HG03064 (cell line): Measurements from ENCODE around the gene ASCL3.
"Not testable (repeated sequence)": the region's sequence is repeated elsewhere in the genome, so short reads cannot be mapped to it uniquely, and the experiment has no call there.

Experiments used
- ATAC-seq: cut with Tn5 transposase; IDR thresholded peaks from one replicate; pipeline ENCODE4 v1.9.1; 2021; ENCODE audit warnings: low read depth; ENCODE audit not compliant: unreplicated experiment

Gene ASCL3, protein sequence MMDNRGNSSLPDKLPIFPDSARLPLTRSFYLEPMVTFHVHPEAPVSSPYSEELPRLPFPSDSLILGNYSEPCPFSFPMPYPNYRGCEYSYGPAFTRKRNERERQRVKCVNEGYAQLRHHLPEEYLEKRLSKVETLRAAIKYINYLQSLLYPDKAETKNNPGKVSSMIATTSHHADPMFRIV

DNA sequence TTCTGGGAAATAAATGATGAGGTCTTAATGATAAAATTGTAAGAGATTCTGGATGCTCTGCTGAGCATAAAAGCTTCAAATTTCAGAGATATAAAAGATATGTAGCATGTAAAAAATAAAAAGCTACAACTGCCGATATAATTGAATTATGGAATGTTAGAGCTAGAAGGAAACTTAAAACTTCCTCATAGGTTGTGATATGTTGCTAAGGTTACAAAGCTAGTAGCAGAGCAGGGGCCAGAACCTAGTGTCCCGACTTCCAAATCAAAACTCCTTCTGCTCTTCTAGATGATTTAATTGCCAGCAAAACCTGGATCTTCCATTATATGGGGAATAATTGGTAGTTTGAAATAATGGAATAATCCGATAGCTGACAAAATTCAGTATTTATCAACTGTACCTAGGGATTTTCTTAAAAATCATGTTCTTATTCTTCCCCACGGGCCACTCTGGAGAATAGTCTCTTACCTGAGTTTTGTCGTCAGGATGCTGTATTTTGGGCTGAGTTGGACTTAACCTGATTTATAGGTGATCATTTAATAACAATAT is at the start of gene ASCL3:
Gene ASCL3, minus strand, starts transcription at position 499 of the 549 bp plus-strand sequence. CDS start 4,855 bp downstream, outside the sequence.
- no peak for ATAC-seq

DNA sequence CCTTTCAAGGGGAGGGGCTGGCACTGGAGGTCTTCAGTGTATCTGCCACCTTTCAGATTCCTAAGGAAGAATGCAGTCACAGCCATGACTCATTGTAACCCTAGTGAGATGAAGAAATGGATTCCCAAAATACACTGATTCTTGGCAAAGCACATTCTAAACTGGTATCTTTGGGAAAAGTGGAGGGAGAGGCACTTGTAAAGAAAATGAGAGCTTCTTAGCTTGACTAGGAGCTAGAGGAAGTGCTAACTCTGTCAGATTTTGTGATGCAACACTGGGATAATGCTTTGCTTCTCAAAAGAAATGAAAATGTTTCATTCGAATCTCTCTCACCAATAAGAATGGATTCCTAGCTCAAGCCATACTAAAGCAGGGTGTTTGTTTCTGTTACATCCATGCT is 46.6 kb upstream of the ASCL3 start:
- ATAC-seq, result no peak

DNA sequence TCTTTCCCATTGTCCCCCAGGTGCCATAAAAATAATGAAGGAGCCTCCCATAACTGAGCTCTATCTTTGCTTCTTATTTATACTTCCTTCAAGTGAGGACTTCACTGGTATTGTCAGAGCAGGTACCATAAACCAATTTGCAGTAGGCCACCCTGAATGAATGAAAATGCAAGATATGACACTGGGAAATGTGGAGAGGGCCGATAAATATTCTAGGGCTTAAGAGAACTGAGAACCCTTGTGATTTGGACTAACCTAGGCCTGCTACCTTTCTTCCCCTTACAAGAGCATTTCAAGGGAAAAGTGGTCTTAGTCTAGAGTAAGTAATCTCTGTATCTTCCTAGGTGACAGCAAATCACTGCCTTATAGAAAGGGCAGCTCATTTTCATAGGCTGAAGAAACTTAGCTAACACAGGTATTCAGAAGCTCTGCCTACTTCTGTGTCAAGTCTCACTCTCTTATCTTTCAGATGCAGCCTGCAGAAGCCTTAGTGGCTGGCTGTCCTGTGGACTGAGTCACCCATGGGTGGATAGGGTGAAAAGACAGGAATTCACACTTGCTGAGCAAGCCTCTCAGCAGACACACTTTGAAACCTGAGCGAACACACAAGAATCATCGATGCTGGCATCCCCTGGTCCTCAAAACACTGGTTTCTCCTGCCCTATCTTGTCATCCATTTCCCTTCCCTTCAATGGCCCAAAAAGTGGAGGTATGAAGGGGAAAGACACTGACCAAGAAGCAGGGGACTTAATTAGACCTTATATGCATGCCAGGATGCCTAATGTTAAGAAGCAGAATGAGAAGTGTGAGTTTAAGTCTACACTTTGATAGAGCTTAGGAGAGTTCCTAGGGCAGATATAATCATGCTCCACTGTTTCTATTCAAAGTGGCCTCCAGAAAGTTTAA is 45.8 kb upstream of the ASCL3 start:
- no peak for ATAC-seq

DNA sequence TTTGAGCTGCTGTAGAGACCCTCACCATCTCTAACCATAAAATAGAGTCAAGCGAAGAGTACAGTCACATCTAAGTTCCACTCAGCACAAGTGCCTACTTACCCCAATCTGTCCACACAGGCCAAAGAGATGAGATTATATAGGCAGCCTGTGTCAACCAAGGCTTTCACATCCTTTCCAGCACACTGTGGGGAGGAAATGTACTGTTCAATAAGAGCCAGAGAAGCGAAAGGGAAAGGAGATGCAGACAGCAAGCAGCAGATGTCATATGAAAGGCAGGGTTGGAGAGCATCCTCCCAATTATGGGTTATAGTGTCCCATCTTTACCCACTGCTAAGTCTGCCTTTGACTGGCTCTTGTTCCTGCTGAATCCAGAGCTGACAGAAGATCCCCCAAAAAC is 44.6 kb upstream of the ASCL3 start:
- ATAC-seq, result no peak

DNA sequence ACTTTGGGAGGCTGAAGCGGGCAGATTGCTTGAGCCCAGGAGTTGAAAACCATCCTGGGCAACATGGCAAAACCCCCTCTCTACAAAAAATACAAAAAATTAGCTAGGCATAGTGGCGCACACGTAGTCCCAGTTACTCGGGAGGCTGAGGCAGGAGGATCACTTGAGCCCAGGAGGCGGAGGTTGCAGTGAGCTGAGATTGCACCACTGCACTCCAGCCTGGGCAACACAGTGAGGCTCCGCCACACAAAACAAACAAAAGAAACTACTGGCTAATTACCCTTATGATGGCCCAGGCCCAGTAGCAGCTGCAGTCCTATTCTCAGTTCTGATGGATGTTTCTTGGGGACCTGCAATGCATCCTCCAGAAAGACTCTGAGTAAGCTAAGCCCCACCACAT is 44.0 kb upstream of the ASCL3 start:
- ATAC-seq, result not testable (repeated sequence)

DNA sequence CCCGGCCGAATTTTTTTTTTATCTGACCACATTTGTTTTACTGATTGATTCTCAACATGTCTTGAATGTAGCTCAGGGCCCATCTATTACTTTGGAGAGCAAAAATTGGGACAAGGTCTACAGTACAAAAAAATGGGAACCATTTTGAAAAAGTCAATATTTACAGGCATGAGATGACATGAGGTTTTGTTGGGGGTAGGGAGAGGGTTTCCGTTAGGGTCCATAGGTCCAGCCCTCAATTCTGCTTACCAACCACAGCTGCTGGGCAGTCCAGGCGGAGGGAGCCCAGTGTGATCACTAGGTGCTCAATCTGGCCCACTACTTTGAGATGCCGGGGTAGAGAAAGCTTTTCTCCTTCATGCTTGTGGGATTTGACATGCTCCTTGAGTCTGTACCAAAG is 42.6 kb upstream of the ASCL3 start:
- no peak for ATAC-seq

DNA sequence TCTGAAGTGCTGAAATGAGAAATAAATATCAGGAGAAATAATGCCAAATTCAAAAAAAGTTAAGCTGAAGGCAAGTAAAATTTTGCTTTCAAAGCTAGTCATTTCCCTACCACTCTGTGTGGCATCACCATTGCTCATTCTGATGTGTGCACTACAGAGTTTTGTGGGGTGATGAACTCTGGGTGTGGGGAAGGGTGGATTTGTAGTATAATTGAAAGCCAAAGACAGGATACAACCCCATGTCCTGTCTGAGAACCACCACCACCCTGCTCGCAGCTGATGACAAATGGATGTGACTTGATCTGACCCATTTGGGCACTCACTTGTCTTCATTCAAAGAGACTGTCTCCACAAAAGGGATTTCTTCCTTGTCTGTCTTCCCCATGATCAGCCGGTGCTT is 40.7 kb upstream of the ASCL3 start:
- ATAC-seq, result no peak

DNA sequence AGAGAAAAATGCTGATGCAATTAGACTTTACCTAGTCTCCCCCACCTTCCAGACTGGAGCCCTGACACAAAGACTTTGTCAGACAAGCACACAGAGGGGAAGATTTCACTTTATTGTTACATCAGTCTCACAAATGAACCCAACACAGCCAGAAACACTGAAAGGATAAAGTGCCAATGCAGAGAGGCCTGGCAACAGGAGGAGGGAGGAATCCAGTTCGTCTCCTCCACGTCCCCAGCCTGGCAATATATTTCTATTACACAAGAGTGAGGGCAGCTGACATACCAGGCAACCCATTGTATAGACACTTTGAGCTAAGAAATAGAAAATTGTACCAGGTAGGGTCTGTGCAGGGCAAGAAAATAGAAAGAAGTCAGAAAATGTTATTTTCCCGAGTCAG is 37.7 kb upstream of the ASCL3 start:
- no peak for ATAC-seq

DNA sequence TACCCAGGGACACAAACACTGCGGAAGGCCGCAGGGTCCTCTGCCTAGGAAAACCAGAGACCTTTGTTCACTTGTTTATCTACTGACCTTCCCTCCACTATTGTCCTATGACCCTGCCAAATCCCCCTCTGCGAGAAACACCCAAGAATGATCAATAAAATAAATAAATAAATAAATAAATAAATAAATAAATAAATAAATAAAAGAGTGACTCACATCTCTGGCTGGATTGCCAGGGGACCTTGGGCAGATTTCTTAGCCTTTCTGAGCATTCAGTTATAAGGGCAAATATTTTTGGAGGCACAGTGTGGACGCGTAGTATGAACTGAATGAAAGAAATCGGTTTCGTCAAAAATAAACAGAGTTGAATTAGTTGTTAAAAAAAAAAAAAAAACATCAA is 36.5 kb upstream of the ASCL3 start:
- ATAC-seq, result not testable (repeated sequence)

DNA sequence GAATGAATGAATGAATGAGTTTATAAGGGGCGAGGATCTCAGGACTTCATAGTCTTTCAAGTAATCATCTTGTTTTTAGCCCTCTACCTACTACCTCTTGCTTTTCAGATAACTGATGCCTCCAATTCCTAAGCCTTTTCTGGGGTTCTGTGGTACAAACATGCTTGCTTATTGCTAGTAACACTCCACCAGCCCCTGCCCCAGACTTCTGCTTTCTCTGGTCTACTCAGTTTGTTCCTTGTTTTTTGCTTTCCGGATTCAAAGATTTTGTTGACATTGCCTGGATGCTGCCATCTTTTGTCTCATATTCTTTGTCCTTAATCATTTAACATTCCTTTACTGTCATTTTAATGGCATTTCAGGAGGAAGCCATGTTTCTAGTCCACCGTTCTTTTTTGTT is 30.3 kb upstream of the ASCL3 start:
- no peak for ATAC-seq

DNA sequence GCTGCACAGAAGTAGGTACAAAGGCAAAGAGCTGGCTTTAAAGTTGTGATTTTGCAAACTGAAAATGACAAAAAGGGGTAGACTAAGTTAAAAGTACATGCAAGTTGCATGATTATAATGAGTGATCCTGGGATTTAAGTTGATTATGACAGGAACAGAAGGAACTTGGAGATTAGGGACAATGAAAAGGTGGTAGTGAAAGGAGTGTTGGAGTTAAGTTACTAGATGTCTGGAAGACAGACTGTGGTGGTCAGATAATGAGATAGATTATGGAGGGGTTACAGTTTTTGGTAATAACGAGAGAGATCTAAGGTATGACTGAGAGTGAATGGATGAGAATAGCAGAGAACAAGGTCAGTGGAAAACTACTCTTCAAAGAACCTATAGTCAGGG is 29.1 kb upstream of the ASCL3 start:
- ATAC-seq, result no peak

DNA sequence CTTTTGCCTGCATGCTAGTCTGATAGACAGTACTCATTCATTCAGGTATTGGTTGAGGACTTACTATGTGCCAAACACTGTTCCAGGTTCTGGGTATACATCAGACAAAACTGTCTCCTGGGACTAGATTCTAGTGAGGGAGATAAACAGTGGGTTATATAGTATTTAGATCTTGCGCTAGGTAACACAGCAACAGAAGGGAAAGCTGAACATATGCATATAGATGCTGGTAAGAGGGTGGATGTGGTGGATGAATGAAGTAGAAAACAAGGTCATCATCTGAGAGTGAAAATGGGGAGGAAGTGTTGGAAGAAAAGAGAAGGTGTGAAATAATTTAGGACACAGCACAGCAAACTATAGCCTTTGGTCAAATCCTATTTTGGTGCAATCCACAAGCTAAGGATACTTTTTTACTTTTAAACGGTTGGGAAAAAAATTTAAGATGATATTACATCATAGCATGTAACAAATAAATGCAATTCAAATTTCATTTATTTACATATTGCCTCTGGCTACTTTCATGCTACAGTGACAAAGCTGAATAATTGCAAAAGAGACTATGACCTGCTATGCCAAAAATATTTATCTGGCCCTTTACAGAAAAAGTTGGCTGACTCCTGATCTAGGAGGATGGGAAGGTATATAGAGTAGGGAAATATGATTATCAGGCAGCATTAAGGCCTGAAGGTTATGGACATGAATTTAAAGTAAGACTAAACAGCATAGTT is 28.5 kb upstream of the ASCL3 start:
- no peak for ATAC-seq

DNA sequence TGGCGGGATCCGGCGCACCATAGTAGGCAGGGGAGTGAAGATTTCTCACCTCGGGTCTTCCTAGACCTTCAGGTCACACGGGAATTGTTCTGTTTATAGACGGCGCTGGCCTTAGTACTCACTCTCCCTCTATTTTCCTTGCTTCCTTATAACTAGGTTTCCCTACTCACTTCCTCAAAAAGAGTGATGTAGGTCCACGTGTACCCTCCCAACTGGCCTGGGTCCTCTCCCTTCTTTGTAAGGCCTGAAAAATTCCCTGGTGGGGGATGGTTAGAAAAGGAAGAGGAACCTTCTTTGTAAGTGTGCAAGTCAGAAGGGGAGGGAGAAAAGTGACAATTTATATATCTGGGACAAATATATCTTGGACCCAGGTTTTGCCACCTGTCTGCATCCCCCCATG is 24.4 kb upstream of the ASCL3 start:
- no peak for ATAC-seq

DNA sequence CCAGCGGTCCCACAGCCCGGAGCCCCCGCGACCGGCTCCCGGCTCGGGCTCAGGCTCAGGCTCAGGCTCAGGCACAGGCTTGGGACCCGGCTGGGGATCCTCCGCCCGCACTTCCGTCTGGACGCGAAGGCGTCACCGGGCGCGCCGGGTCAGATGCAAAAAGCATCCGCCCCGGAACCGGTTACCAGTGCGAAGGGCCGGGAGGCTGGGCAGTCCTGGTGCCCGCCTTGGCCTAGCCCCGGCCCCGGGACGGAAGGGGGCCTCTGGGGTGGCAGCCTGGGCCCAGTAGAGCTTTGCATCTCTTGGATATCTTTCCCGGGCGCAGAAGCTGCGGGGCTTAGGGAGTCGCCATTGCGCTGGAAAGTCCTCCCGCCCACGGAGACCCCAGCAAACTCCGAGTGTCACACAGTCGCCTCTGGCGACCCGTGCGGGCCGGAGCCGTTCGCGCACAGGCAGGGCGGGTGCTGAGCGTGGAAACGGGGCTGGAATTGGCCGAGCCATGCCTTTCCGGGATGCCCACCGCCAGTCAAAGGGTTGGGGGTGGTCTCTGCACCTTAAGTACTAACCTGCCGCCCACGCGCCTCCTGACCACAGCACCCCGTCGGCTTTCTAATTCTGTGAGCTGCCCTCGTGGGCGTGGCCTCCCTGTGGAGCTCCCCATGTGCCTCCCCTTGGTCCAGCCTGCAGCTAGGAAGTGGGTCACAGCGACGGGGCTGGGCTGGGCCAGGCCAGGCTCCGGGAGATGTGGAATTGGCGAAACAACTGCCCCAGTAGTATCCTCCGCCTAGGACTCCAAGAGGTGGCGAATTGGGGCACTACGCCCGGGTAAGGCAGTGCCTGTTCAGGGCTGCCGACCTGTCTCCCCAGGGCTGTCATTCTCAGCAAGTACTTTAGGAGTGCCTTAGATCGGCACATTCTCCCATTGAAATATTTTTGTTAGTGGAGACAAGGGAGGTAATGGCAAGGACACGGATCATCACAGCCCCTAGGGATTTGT is 21.8 kb upstream of the ASCL3 start, which contains the start of gene TMEM9B:
Gene TMEM9B, minus strand, starts transcription at position 119 of the 997 bp plus-strand sequence. CDS start 129 bp downstream, outside the sequence.
- peak; percentile 84 for ATAC-seq

DNA sequence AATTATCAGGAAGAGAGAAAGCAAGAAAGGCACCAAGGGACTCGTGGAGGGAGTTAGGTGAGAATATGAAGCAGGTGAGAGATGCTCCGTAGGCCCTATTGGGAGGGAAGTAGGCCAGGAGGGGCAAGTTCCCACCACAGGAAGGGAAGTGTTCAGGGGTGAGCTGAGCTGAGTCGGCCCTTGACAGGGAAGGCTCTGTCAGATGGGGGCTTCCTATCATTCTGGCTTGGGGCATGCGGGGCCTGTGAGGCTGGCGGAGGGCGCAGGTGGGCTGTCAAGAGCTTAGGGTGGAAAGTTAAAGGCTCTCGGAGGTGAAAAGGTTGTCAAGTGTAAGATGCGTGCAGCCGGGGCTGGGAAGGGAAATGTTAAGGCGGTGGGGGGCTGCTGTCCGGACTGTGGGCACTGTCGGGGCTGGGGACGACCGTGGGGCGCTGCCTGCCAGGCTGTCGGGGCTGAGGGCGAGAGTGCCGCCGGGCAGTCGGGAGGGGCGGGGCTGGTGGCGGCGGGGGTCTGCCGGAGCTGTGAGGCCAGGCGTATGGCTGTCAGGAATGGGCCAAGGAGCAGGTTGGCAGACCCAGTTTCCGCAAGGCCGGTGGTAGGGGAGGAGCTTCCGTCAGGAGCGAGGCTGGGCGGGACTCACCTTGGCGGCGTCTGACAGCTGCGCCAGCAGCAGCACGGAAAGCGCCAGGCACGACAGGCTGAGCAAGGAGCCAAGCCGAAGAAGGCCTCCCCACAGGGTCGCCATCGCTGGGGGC is 20.9 kb upstream of the ASCL3 start:
- ATAC-seq, result peak; percentile 49

DNA sequence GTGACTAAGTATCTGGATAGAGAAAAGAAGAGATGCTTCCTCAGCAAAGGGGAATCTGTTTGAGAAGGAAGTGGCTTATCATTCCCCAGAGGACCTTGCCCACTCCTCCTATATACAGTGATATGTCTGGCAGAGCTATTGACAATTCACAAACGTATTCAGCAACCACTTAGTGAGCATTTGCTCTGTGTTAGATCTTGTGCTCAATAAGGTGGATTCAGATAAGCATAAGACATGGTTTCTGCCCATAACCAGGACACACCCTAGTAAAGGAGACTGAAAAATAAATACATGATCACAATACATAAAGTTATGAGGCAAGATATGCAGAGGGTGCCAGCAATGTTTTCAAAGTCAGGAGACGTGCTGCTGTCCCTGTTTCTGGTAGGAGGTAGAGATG is 20.0 kb upstream of the ASCL3 start:
- ATAC-seq, result no peak

DNA sequence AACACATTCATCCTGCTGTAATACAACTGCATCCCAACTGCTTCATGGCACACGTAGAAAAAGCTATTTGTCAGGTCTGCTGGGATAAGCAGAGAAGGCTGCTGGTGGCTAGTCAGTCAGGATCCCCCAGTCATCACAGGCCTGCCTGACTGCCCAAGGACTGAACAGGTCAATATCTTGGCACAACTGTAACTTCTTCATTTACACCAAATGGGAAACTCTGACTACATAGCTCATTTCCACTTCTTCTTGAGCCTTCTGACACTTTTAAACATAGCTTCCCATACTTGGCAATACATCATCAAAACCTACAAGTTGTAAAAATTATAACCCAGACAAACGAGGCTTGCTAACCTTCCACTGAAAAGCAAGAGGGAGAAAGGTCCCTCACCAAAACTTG is 18.6 kb upstream of the ASCL3 start:
- no peak for ATAC-seq

DNA sequence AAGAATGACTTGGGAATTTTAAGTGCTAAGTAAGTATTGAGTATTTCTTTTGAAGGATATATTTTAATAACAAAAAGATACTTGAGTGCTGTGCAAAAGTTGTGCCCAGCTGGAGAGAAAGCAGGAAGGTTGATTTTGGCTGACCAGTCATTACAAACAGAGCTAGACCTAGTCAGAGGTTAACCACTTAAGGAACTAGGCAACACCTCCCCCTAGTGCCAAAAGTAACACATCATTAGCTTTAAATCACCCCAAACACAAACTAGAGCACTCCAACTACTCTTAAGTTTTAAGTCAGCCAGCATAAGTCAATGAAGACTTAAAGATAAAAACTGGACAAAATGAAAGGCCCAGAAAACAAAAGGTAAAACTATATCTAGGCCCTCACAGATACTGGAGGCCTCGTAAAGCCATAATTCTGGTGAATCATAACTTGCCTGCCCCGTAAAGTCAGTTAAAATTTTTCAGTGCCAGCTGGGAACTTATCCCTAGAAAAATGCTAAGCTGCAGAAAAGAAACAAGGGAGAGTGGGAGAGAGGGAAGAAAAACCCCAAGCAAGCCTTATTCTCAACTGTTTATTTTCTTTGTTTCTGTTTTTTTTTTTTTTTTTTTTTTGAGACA is 16.8 kb upstream of the ASCL3 start:
- peak; percentile 32 for ATAC-seq

DNA sequence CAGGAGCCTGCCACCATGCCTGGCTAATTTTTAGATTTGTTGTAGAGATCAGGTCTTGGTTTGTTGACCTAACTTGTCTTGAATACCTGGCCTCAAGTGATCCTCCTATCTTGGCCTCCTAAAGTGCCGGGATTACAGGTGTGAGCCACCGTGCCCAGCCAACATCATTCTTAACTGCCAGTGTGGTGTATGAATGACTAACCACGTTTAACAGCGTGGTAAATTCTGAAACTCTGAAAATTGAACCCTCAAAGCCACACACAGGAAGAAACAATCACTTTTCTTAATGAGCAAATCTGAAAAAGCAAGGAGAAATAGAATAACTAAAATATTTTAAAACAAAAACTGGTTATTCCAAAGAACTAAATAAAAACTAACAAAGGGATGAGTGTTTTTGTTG is 14.0 kb upstream of the ASCL3 start:
- no peak for ATAC-seq
